HepG2 (cell line): ENCODE data around the gene SLC17A9.

Source experiments
- CTCF ChIP-seq: sonication (generic); formaldehyde crosslinking; IDR thresholded peaks from 2 replicates; pipeline ENCODE4 v1.5.0; 2020; ENCODE audit warnings: mild to moderate bottlenecking, missing genetic modification reagents, moderate library complexity
- KLF13 ChIP-seq: sonication (generic); formaldehyde crosslinking; IDR thresholded peaks from 2 replicates; pipeline ENCODE4 v1.4.0; 2020; ENCODE audit warnings: mild to moderate bottlenecking, missing genetic modification reagents
- POLR2AphosphoS5 ChIP-seq: IDR thresholded peaks from 2 replicates; pipeline ENCODE4 v1.6.1; 2012; ENCODE audit warnings: low read depth, low read length
- REPIN1 ChIP-seq: sonication (generic); formaldehyde crosslinking; IDR thresholded peaks from 2 replicates; pipeline ENCODE4 v1.8.0; 2022; ENCODE audit warnings: missing genetic modification reagents, low read depth, mild to moderate bottlenecking, borderline replicate concordance
- SAFB2 ChIP-seq: sonication (generic); formaldehyde crosslinking; IDR thresholded peaks from 2 replicates; pipeline ENCODE4 v1.5.1; 2020; ENCODE audit warnings: missing genetic modification reagents, low read depth, mild to moderate bottlenecking, borderline replicate concordance
- SMC3 ChIP-seq: IDR thresholded peaks from 2 replicates; pipeline ENCODE4 v1.6.1; 2011; ENCODE audit warnings: low read length, improper control_type of control experiment
- SRSF9 ChIP-seq: fragments of 200-400 bp; formaldehyde crosslinking; IDR thresholded peaks from 2 replicates; pipeline ENCODE4 v1.6.1; 2018; ENCODE audit warnings: borderline replicate concordance, mild to moderate bottlenecking, low read depth, low read length; ENCODE audit not compliant: insufficient read depth, poor library complexity, severe bottlenecking

- TF ChIP-seq CTCF (CRISPR knock-in tag) (no peak), SAFB2 (CRISPR knock-in tag) (no peak), REPIN1 (CRISPR knock-in tag) (no peak), SRSF9 (no peak), POLR2AphosphoS5 (no peak), KLF13 (CRISPR knock-in tag) (no peak), SMC3 (no peak)
These were observed 18.5 kb upstream of the SLC17A9 start for GRCh38 chr20:62933966-62934365.
